Measurements from ENCODE around the gene CREB5. TPM values are rescaled to one million over a fixed set of nuclear protein-coding genes. Genes with fewer than 3 reads are reported as not detected.

The CREB5 gene
- total RNA-seq, 1 experiment from 2014 or later = 5.2 TPM

DNA sequence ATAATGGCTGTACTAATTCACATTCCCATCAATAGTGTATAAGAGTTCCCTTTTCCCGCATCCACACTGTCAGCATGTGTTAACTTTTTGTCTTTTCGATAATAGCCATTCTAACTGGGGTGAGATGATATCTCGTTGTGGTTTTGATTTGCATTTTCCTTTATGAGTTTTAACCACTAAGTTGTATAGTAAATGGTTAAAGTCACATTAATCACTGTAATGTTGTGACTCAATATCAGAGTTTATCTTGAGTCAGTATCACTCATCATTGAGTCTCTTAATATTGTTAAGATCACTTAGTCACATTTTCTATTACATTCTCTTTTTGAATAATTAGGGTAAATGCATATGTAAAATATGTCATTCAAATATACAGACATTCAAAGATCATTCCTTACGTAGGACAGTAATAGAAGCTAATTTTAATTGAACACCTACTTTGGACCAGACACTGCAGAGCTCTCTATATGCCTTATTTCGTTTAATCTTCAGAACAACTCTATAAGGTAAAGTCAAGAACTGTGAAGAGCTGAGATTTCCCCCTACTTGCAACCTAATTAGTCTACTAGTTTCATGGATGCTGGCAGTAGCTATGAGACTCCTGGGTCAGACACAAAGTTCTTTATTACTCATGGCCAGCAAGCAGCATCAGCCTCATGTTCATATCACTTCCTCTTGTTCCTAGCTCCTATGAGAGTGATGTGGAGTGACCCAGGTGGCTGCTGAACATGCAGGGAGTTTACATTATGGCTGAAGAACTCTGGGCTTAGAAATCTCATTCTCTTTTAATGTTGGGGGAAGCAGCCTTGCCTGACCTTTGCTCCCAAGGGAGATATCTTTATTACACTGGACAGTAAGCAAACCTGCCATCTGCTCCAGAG lies 30.5 kb downstream of the CREB5 start:
- no peak for TF ChIP-seq EZH2phosphoT487 (IDR thresholded peaks at IDR 0.05; ENCODE audit: borderline replicate concordance, low read length)
- Histone ChIP-seq H3K79me2 (ENCODE audit: low read length) (no peaks in the 10 kb centered on the region), H3K4me2 (ENCODE audit: low read length) (no peak overlapping the region), H3F3A (ENCODE audit: low read length, unreplicated experiment) (no peaks in the 10 kb centered on the region), H3K36me3 (ENCODE audit: low read depth, low read length) (no peaks in the 10 kb centered on the region), H3K27me3 (ENCODE audit: low read length) (peaks cover 26% of the 10 kb centered on the region), H3K27ac (ENCODE audit: low read length) (no peak overlapping the region), H2AFZ (ENCODE audit: low read length) (no peak overlapping the region), H4K20me1 (ENCODE audit: low read length) (no peaks in the 10 kb centered on the region), H3K9ac (ENCODE audit: low read length) (no peak overlapping the region), H3K4me1 (ENCODE audit: insufficient read depth, low read length) (no peaks in the 10 kb centered on the region), H3K4me3 (ENCODE audit: low read length) (no peak overlapping the region), H3K9me3 (ENCODE audit: low read length) (no peaks in the 10 kb centered on the region), H3K9me2 (replicated peaks; ENCODE audit: low read length) (no peaks in the 10 kb centered on the region)
- no TSS peak for BruUV-seq (replicated peaks)
- DNase-seq = peak; percentile 55
- POLR2A ChIA-PET (ENCODE audit: unreplicated experiment) = interaction anchor here (0.6 kb wide), 1 partner anchor 270 kb away, joined by 3 read pairs; no protein-coding TSS in a partner anchor
- CTCF ChIA-PET = no interaction called here
- peak; percentile 29; the same call in 1 of the 2 replicates for ATAC-seq
- intact Hi-C loops (cut with micrococcal nuclease) = no loop called here

DNA sequence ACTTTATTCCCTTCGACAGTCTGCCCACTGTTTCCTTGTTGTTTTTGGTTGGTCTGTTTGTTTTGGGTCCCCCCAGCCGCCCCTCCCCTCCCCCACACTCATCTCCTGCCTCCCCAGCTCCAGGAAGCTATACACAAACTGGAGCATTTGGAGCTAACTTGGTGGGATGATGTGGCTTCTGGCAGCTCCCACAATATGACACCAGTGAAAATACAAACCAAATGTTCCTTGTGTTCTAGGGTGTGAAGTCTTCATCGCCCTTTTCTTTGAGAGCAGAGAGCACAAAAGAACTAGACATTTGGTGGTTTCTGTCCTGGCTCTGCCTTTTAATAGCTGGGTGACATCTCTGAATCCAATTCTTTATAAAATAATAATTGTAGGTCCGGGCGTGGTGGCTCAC lies 33.8 kb downstream of the CREB5 start:
- Histone ChIP-seq H2AFZ (ENCODE audit: low read length) (no peak overlapping the region), H3K27me3 (ENCODE audit: low read length) (peaks cover 24% of the 10 kb centered on the region; the same call in 1 of the 2 replicates), H3K4me2 (ENCODE audit: low read length) (no peak overlapping the region), H3K9me3 (ENCODE audit: low read length) (no peaks in the 10 kb centered on the region), H3K9me2 (replicated peaks; ENCODE audit: low read length) (no peaks in the 10 kb centered on the region), H3F3A (ENCODE audit: low read length, unreplicated experiment) (no peaks in the 10 kb centered on the region), H3K4me3 (ENCODE audit: low read length) (no peak overlapping the region), H3K36me3 (ENCODE audit: low read depth, low read length) (no peaks in the 10 kb centered on the region), H4K20me1 (ENCODE audit: low read length) (no peaks in the 10 kb centered on the region), H3K9ac (ENCODE audit: low read length) (no peak overlapping the region), H3K79me2 (ENCODE audit: low read length) (no peaks in the 10 kb centered on the region), H3K4me1 (ENCODE audit: insufficient read depth, low read length) (no peaks in the 10 kb centered on the region), H3K27ac (ENCODE audit: low read length) (no peak overlapping the region)
- no TSS peak for BruUV-seq (replicated peaks)
- ChIA-PET CTCF (no interaction called here), POLR2A (ENCODE audit: unreplicated experiment) (interaction anchor here (0.6 kb wide), 1 partner anchor 1264 kb away, joined by 3 read pairs; no protein-coding TSS in a partner anchor)
- DNase-seq (no peak), ATAC-seq (no peak)
- no peak for TF ChIP-seq EZH2phosphoT487 (IDR thresholded peaks at IDR 0.05; ENCODE audit: borderline replicate concordance, low read length)
- TF ChIP-seq EZH2 (IDR thresholded peaks at IDR 0.05; ENCODE audit: low read length, unreplicated experiment) = no peak
- no peak for TF ChIP-seq CTCF (conservative IDR thresholded peaks at IDR 0.05; ENCODE audit: low read depth, low read length)
- intact Hi-C loops (cut with micrococcal nuclease) = no loop called here

DNA sequence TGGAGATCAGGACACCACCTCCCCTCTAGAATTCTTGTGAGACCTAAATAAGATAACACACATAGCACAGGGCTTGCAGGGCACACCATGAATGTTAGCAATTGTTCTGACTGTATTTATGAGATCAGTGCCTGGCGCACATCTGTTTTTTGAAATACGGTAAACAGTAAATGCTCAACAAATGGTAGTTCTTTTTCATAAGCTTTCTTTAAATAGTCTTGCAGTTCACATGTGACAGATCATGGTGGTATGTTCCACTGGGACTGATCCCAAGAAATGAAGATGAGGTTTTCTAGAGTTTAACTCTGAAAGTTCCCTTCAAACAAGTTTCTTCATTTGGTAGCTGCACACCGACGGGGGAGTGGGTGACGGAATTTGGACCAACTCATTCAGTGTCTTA lies 34.8 kb downstream of the CREB5 start:
- no peaks in the 10 kb centered on the region for H3K4me1 ChIP-seq (ENCODE audit: insufficient read depth, low read length)
- DNase-seq (no peak), ATAC-seq (no peak)
- H3F3A ChIP-seq (ENCODE audit: low read length, unreplicated experiment) = no peaks in the 10 kb centered on the region
- ChIA-PET CTCF (no interaction called here), POLR2A (ENCODE audit: unreplicated experiment) (no interaction called here)
- no peaks in the 10 kb centered on the region for H3K79me2 ChIP-seq (ENCODE audit: low read length)
- no peaks in the 10 kb centered on the region for H3K9me2 ChIP-seq (replicated peaks; ENCODE audit: low read length)
- no peaks in the 10 kb centered on the region for H3K36me3 ChIP-seq (ENCODE audit: low read depth, low read length)
- TF ChIP-seq CTCF (conservative IDR thresholded peaks at IDR 0.05; ENCODE audit: low read depth, low read length) (no peak), EZH2phosphoT487 (IDR thresholded peaks at IDR 0.05; ENCODE audit: borderline replicate concordance, low read length) (no peak), EZH2 (IDR thresholded peaks at IDR 0.05; ENCODE audit: low read length, unreplicated experiment) (no peak)
- H3K9me3 ChIP-seq (ENCODE audit: low read length) = no peaks in the 10 kb centered on the region
- H3K4me3 ChIP-seq (ENCODE audit: low read length) = no peak overlapping the region
- H3K4me2 ChIP-seq (ENCODE audit: low read length) = no peak overlapping the region
- intact Hi-C loops (cut with micrococcal nuclease) = no loop called here
- peaks cover 19% of the 10 kb centered on the region; the same call in 1 of the 2 replicates for H3K27me3 ChIP-seq (ENCODE audit: low read length)
- H4K20me1 ChIP-seq (ENCODE audit: low read length) = no peaks in the 10 kb centered on the region
- no TSS peak for BruUV-seq (replicated peaks)
- H3K27ac ChIP-seq (ENCODE audit: low read length) = no peak overlapping the region
- no peak overlapping the region for H3K9ac ChIP-seq (ENCODE audit: low read length)
- H2AFZ ChIP-seq (ENCODE audit: low read length) = no peak overlapping the region

All from PC-3 (cell line).